Measurements from ENCODE around the gene DENND5A.

Gene DENND5A

GRCh38 chr11:9265211-9266131 is at the start of gene DENND5A:
DENND5A (minus strand) TSS chr11:9265350; CDS start chr11:9265069, 281 bp downstream.
- DNase-seq (ENCODE audit: low spot score), result peak; percentile 98

DNA sequence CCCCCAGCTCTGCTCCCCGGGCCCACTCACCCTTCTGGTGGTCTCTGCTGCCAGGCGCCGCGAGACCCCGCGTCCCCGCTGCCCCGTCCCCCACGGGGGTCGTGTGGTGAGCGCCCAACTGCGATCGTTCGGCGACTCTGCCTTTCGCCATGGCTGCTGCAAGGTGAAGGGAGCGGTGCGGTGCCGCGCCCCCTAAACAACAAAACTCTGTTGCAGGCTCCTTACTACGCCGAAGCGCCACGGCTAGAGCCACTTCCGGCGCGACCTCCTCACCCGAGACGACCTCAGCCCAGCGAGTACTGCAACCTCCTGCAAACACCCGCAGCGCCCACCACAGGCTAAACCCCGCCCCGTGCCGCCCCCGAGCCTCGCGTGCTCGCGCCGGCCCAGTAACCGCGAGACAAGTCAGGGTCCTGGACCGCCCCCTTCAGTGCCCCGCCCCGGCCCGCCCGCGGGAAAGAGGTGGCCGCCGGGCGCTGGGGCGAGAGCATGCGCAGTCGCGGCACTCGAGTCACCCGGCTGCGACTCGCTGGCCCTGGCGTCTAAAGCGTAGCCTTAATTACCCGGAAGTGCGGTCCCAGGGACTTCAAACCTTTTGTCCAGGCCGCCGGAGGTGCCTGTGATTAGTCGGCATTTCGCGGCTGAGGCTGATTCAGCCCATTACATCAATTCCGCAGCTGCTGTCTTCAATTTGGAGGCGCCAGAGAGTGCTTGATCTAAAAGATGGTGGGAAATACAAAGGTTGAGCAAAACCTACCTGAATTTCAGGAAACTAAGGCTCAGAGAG is 49.3 kb upstream of the DENND5A start, which contains the start of gene TMEM41B:
Gene TMEM41B, minus strand, starts transcription at position 303 of the 787 bp plus-strand sequence. Its CDS starts 152 bp downstream, at position 151.
- peak; percentile 99 for DNase-seq (ENCODE audit: low spot score)

GRCh38 chr11:9313648-9314290 is 48.6 kb upstream of the DENND5A start:
- peak; percentile 70 for DNase-seq (ENCODE audit: low spot score)

DNA sequence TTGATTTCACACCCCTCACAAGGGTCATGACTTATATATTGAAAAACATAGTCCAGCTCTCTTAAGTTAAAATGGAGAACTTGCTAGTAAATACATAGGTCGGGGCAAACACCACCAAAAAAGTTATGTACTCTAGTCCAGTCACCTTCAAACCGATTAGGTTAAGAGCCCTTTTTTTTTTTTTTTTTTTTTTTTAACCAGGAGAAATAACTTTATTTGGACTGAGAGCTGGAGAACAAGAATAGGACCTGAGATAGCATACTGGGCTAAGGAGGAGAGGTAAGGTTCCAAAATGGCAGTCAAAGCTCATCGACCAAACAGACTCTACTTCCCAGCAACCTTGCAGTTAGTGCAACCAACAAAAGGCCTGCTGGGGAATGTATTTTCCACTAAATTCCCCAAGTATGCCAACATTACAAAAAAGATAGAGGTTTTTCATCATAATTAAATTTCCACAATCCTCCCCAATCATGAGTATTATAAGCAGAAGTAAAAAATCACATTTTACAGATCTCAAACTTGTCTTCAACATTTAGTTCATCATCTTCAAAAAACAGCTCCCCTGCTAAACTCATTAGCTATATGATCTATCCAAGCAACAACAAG is 45.4 kb upstream of the DENND5A start:
- DNase-seq (ENCODE audit: low spot score), result no peak

- DNase-seq (ENCODE audit: low spot score), result no peak
These were observed 39.0 kb upstream of the DENND5A start for GRCh38 chr11:9304178-9304577.

DNA sequence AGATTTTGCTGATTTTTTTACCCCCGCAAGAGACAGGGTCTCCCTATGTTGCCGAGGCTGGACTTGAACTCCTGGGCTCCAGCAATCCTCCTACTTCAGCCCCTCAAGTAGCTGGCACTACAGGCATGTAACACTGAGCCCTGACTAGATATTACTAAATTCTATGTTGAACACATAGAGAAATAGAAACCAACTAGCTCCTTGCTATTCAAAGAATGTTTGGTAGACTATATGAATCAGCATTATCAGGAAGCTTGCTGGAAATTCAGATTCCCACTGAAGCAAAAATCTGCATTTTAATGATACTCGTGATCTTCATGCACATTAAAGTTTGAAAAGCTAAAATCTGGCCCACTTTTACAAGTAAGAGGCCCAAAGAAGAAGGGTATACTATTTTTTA is 37.3 kb upstream of the DENND5A start:
- DNase-seq (ENCODE audit: low spot score), result no peak

DNA sequence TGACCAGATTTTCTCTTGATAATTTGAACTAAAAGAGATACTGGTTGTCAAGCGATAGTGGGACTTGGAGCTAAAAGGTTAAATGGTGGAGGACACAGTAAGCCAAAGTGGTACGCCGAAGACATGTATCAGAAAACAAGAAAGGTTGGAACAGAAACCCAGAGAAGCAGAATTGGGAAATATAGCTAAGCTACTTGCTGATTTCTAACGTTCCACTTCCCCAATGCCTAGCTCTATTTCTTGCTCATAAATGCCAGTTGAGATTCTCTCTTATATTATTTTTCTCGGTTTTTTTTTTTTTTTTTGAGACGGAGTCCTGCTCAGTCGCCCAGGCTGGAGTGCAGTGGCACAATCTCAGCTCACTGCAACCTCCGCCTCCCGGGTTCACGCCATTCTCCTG is 36.6 kb upstream of the DENND5A start:
- no peak for DNase-seq (ENCODE audit: low spot score)

DNA sequence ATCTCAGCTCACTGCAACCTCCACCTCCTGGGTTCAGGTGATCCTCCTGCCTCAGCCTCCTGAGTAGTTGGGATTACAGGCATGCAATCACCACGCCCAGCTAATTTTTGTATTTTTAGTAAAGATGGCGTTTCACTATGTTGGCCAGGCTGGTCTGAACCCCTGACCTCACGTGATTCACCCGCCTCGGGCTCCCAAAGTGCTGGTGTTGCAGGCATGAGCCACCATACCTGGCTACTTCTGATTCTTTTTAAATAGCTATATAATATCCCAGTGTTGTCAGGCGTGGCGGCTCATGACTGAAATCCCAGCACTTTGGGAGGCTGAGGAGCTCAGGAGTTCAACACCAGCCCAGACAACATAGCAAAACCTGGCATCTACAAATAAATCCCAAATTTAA is 28.5 kb upstream of the DENND5A start:
- DNase-seq (ENCODE audit: low spot score), result no peak

GRCh38 chr11:9285850-9286587 is 20.9 kb upstream of the DENND5A start:
- DNase-seq (ENCODE audit: low spot score), result no peak

DNA sequence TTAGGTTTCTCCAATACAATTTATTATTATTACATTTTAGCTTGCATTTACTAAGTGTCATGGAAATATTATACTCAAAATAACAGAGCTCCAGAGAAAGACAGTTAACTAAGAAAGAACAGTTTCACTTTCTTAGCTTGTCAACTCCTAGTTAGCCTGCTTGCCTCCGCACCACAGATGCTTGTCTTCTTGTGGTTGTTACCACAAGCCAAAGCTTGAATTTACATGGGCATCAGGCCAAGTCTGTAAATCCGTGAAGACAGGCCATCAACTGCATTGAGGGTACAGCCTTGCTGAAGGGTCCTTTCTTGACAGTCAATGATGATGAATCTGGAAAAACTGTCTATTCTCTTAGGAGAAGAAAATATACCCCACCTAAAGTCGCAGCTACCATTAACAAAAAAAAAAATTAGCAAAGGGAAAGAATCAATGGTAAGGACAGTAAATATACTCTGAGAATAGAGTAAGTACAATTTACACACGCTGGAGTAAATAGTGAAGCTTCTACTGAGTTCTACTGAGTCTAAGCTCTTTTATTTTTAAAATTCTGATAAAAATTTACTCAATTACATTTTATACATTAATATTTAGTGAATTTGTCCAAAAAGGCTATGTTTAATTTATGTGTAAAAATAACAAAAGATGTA is 15.6 kb upstream of the DENND5A start:
- DNase-seq (ENCODE audit: low spot score), result no peak

DNA sequence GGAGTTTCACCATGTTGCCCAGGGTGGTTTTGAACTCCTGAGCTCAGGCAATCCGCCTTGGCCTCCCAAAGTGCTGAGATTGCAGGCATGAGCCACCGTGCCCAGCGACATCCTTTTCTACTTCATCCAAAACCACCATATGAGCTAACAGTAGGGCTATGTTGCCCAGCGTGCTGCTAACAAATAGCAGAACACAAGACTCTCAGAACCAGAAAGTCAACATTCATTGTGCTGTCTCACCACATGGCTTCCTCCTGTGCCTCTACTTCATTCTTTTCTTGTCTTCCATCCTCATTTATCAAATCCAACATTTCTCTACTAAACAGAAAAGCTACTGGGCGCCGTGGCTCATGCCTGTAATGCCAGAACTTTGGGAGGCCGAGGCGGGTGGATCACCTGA is 12.0 kb upstream of the DENND5A start:
- no peak for DNase-seq (ENCODE audit: low spot score)

DNA sequence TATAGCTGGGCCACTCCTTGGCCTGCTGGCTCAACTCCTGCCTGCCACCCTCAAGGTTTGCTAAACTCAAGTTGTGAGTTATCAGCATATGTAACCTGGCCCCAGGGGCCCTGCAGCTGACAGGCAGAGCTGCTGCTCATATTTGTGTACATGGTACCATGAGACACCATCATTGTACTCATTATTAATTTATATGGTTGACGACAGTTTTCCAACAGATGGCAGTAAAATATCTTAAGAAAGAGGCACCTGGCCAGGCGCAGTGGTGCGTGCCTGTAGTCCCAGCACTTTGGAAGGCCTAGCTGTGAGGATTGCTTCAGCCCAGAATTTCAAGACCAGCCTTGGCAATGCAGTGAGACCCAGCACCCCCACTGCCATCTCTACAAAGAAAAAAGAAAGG is 11.4 kb upstream of the DENND5A start:
- DNase-seq (ENCODE audit: low spot score), result peak; percentile 42

- no peak for DNase-seq (ENCODE audit: low spot score)
These were observed 9.5 kb upstream of the DENND5A start for GRCh38 chr11:9274499-9275258.

GRCh38 chr11:9273376-9274336 is 8.5 kb upstream of the DENND5A start:
- DNase-seq (ENCODE audit: low spot score), result no peak

GRCh38 chr11:9269492-9270013 is 4.4 kb upstream of the DENND5A start:
- DNase-seq (ENCODE audit: low spot score), result no peak

- no peak for DNase-seq (ENCODE audit: low spot score)
These were observed 2.5 kb upstream of the DENND5A start for GRCh38 chr11:9267680-9268079.

DNA sequence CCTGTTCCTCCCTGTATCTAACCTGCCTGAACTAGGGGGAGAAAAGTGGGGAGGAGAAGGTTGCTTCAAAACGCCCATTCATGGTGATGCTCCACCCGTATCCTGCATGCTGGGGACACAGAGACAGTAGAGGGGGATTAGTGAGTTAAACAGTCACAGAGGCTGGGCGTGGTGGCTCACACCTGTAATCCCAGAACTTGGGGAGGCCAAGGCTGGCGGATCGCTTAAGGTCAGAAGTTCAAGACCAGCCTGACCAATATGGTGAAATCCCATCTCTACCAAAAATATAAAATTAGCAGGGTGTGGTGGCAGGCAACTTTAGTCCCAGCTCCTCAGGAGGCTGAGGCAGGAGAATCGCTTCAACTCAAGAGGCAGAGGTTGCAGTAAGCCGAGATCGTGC is 1.8 kb upstream of the DENND5A start:
- DNase-seq (ENCODE audit: low spot score), result no peak

DNA sequence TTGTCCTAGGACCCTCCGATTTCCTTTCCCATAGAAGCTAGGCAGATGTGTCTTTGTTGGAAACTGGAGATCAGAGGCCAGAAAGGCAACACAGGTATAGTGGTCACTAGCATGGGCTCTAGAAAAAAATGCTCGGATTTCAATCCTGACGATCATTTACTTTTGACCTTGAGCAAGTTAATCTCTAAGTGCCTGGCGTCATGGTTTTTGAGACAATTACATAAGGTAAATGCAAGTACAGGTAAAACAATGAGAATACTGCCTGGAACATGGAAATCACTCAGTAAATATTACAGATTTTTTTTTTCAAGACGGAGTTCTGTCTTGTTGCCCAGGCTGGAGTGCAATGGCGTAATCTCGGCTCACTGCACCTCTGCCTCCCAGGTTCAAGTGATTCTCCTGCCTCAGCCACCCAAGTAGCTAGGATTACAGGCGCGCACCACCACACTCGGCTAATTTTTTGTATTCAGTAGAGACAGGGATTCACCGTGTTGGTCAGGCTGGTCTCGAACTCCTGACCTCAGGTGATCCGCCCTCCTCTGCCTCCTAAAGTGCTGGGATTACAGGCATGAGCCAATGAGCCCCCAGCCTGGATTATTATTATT is 1.1 kb upstream of the DENND5A start:
- no peak for DNase-seq (ENCODE audit: low spot score)
